ENCODE data around the gene GDPD3. TPM values are rescaled to one million over a fixed set of nuclear protein-coding genes. Genes with fewer than 3 reads are reported as not detected.

The GDPD3 gene
- total and polyA plus RNA-seq, 9 donors, result 2.6 to 7.5 (median 4.6) TPM

DNA sequence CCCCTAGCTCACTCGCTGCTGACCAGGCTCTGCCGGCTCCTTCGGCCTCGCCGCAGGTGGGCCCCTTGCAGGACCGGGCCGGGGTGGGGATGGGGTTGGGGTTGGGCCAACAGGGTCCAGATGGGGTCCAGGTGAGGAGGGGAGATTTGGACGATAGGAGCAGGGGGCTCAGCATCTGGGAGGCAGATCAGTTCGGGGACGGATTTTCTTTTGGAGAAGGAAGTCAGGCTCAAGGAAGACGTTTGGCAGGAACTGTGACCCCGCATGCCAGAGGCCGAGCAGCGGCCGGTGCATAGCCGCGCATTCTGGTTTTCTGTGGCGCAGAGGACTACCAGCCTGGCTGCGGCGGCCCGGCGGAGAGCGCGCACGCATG lies 48.6 kb downstream of the GDPD3 start:
- peak overlapping the region; percentile 91 to 99 for H3K27ac ChIP-seq
- no peaks in the 10 kb centered on the region for H3K36me3 ChIP-seq
- intact Hi-C loops (cut with DNase I), result loop anchor here in 2 of 4 donors (2.0 to 10.0 kb wide), 2 partner anchors 28 to 340 kb away; partner anchors contain the start of gene ZNF771 (in 1 of the 2)
- H3K4me1 ChIP-seq (ENCODE audit: insufficient read depth), result peaks cover 16% of the 10 kb centered on the region
- peak overlapping the region; percentile 97 for H3K4me3 ChIP-seq
- no peaks in the 10 kb centered on the region for H3K27me3 ChIP-seq
- no peaks in the 10 kb centered on the region for H3K9me3 ChIP-seq
- DNase-seq, result no peak
- TF ChIP-seq CTCF (IDR thresholded peaks at IDR 0.05) (no peak), EP300 (IDR thresholded peaks at IDR 0.05) (no peak), POLR2A (IDR thresholded peaks at IDR 0.05) (no peak)
- WGBS, 3 donors, result 0 to 1% (median 1%) methylated on average over 21 to 25 of the region's 25 CpGs

- Histone ChIP-seq H3K4me3 (peak overlapping the region; percentile 97), H3K36me3 (no peaks in the 10 kb centered on the region), H3K27ac (peak overlapping the region; percentile 91 to 99), H3K9me3 (no peaks in the 10 kb centered on the region), H3K4me1 (ENCODE audit: insufficient read depth) (peaks cover 13% of the 10 kb centered on the region), H3K27me3 (no peaks in the 10 kb centered on the region)
- TF ChIP-seq EP300 (IDR thresholded peaks at IDR 0.05) (no peak), CTCF (IDR thresholded peaks at IDR 0.05) (peak; percentile 17 to 45 (median 44)), POLR2A (IDR thresholded peaks at IDR 0.05) (peak; percentile 57)
- peak; percentile 79 to 86 (median 83) for DNase-seq
- intact Hi-C loops (cut with DNase I), result loop anchor here in 2 of 4 donors (2.0 to 10.0 kb wide), 2 partner anchors 29 to 341 kb away; partner anchors contain the start of gene ZNF771 (in 1 of the 2)
- 2 to 8% (median 7%) methylated on average over 26 to 27 of the region's 27 CpGs for WGBS, 3 donors
These were observed 49.2 kb downstream of the GDPD3 start for GRCh38 chr16:30063893-30064728.

DNA sequence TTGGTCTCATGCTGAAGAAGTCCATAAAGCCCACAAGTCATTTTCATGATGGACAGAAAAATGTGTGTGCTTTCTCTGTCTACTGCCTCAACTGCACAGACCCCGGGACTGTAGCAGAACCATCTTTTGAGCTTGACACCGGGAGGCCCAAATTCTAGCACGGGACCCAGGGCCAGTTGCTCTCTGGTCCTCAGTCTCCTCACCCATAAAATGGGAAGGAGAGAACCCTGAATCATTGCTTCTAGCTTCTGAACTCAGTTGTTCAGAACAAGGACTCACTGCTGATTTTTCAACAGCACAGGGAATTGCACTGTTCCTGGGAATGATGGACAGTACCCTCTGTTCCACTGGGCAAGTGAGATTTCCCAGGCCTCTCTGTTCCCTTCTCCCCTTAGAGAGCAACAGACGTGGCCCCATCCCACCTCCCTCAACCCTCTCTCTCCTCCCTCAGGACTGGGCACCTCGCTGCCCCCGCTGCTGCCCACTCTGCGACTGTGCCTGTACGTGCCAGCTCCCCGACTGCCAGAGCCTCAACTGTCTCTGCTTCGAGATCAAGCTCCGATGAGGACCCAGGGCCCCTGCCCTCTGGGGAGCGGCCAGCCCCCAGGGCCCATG lies 50.0 kb downstream of the GDPD3 start:
- peak overlapping the region; percentile 91 to 99 for H3K27ac ChIP-seq
- no peaks in the 10 kb centered on the region for H3K27me3 ChIP-seq
- H3K4me3 ChIP-seq, result peak overlapping the region; percentile 97
- intact Hi-C loops (cut with DNase I), result loop anchor here in 1 of 4 donors (10.0 kb wide), 1 partner anchor 341 kb away; the partner anchor contains the start of gene ZNF771
- WGBS, 3 donors, result 54 to 59% (median 58%) methylated on average over 12 of the region's 12 CpGs
- TF ChIP-seq POLR2A (IDR thresholded peaks at IDR 0.05) (no peak), CTCF (IDR thresholded peaks at IDR 0.05) (no peak), EP300 (IDR thresholded peaks at IDR 0.05) (no peak)
- peaks cover 13% of the 10 kb centered on the region for H3K4me1 ChIP-seq (ENCODE audit: insufficient read depth)
- H3K36me3 ChIP-seq, result no peaks in the 10 kb centered on the region
- no peak for DNase-seq
- no peaks in the 10 kb centered on the region for H3K9me3 ChIP-seq

DNA sequence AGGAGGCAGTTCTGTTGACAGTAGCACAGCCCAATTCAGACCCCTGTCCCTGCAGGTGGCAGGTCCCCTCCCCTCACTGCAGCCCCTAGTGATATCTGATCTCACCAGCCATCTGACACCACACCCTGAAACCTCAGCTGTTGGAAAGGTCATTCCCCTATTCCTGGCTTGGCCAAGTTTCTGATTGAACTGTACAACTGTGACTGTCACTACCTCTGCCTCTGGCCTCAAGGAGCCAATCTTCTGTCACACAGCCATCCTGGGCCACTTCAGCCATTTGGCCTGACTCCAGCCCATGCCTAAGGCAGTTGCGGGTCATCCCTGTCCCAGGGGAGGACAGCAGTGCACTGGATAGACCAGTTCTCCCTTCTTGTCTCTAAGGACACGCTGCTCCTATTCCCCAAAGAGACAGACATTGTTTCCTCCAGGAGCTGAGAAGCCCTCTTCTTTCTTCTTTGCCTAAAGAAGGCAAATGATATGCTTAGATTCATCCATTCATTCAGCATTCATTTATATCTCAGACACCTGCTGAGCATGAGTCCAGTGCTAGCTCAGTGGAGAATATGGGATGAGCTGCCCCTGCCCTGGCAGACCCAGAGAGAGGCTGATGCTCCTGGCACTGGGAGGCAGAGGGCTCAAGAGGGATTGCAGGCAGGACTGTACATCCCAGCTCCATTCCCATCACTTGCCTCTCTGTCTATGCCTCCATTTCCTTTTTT lies 52.3 kb downstream of the GDPD3 start:
- 68 to 77% (median 74%) methylated on average over 2 of the region's 2 CpGs for WGBS, 3 donors
- Histone ChIP-seq H3K36me3 (no peaks in the 10 kb centered on the region), H3K27me3 (no peaks in the 10 kb centered on the region), H3K4me3 (no peak overlapping the region), H3K9me3 (no peaks in the 10 kb centered on the region), H3K27ac (no peak overlapping the region), H3K4me1 (ENCODE audit: insufficient read depth) (peaks cover 6% of the 10 kb centered on the region)
- intact Hi-C loops (cut with DNase I), result loop anchor here in 1 of 4 donors (10.0 kb wide), 1 partner anchor 344 kb away; the partner anchor contains the start of gene ZNF771
- no peak for DNase-seq
- no peak for TF ChIP-seq EP300 (IDR thresholded peaks at IDR 0.05)
- no peak for TF ChIP-seq POLR2A (IDR thresholded peaks at IDR 0.05)
- TF ChIP-seq CTCF (IDR thresholded peaks at IDR 0.05), result no peak

Data from ovary (tissue), 9 donors.